SIG-M5 treated with dmso at 0.1 percent for 504 hours (cell line): ENCODE results near the gene LYRM2.

Experiments
- DNase-seq: peaks from one replicate; lab custom pipeline; 2025; ENCODE audit not compliant: unreplicated experiment; lab: John Stamatoyannopoulos, UW

The LYRM2 gene

DNA sequence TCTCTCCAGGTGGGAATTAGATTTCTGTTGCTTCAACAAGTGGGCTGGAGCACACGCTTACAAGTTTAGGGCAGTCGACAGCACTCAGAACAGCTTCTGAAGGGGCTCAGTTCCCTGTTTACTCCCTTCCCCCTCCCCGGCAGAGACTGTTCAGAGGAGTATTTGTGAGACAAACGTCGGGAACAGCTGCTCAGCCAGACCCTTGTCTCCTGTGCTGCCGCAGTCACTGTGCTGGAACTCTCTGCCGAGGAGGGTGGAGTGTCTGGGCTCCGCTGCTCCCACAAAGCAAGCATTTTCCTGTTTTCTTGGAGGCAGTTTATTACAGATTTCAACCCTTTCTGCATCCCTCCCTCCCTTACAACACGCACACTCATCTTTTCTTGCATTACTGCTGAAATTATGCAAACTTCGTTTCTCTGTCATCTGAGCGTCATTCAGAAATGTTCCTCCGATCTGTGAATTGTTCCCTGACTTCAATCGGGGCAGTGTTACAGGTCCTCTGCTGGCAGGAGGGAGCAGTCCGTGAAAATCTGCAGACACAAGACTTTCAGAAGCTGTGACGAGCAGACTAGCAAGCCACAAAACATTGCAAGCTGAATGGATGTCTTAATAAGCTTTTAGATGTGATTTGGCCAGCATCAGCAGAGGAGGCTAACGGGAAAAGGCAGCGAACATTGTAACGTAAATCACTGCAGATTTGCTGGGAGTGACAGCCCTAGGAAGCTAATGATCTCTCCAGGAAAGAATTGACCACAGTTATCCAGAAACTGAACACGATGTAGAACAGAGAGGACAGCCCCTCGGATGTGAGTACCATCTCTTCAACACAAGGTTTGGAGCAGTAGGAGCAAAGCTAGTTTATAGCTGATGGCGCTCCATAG is 76.2 kb downstream of the LYRM2 start:
- DNase-seq: no peak

DNA sequence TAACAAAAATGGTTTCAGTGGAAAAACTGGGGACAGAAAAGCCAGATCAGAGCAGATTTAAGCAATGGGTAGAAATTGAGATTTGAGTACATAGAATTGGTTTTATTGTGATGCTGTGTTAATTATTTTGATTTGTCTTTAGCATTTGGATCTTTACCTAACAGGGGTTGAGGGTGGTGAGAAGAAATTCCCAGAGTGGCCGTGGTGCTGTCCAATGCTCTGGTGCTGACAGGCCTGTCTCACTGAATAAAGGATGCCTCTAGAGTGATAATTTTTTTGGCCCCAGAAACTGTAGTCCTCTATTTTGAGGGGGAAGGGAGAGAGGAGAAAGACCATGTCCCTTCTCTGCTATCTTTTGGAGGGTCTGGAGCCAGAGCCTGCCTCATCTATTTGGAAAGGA is 79.1 kb downstream of the LYRM2 start:
- no peak for DNase-seq

DNA sequence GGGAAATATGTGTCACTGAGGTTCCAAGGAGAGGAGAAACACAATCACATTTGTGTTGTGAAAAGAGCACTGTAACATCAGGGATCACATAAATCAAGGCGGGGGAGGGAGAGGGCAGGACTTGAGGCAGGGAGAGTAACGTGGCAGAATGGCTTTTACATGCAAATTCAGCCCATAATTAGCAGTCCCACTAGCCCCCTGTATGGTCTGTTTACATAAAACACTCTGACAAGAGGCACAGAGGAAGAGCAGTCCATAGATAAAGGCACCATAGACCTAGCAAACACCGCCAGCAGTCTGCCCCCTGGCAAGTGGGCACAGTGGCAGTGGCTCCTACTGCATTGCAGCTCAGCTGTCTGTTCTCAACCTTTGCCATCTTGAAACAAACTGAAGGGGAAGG is 82.7 kb downstream of the LYRM2 start:
- DNase-seq: no peak

DNA sequence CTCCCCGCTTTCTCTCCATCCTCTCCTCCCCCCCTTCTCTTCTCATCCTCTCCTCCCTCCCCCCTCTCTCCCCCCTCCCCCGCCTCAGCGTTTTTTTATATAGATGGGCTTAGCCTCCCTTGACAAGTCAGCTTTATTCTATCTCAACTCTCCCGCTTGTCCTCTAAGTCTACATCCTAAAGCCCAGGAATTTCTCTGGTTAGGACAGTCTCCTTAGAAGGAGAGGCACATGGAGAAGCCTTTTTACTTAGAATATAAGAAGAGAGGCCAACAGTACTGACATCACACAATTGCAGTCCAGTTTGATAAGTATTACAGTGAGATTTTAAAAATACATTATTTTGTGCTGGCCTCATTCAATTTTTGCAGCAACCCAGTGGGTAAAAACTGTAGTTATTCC is 83.5 kb downstream of the LYRM2 start:
- no peak for DNase-seq

DNA sequence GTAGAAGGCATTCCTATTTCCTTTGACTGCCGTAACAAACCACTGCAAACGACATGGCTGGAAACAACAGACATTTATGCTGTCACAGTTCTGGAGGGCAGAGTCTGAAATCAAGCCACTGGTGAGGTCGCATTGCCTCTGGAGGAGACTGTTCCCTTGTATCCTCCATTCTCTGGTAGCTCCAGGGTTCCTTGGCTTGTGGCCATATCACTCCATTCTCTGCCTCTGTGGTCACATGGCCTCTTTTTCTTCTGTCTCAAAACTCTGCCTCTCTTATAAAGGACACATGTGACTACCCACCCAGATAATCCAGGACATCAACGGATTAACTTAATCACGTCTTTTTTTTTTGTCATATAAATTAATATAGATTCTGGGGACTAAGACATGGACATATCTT is 84.4 kb downstream of the LYRM2 start:
- no peak for DNase-seq

DNA sequence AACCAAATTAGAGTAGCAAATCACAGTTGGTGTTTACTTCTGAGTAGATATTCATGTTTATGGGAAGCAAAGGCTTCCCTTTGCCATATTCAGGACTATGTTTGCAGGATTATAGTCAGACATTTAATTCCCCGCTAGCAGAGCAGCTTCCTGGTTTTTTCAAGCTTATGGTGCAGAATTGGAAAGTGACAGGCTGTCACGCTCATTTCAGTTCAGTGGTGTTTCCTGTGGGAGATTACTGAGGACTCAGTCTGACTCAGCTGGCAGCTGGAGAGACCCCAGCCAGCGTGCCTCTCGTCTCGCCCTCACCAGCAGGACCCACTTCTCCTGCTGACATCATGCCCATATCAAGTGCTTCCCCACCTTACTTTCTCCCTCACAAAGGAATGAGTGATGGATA is 85.1 kb downstream of the LYRM2 start:
- DNase-seq: no peak

DNA sequence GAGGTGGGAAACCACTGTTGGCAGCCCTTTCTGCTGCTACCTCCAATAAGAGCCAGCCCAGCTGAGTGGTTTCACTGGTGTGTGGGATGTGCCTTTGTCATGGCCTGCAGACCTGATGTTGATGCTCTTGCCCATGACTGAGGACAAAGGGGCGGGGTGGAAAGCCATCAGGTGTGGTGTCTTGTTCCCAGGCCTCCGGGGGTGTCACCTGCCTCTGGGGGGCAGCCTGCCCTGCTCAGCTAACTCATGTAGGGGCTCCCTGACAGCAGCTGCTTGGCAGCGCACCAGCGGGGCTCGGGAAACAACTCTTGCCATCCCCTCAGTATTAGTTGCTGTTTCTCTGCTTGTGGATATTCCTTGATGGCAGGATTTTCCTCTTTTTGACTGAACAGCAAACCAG is 91.3 kb downstream of the LYRM2 start:
- DNase-seq: no peak

DNA sequence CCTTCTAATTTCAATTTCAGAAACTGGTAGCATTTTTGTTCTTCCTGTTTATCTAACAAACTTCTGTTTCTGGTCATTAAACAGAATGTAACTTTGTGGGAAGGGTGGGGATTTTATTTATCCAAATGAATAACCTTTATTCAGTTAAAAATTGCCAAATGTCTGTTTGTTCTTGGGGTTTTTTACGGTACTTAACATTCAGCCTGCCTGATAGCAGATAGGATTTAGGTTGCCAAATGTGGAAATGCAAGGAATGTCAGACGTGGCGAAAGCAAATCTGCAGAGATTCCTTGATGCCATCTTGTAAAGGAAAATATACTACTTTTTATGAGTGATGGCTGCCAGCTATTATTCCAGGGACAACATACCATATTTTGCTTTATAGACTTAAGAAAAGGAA is 95.7 kb downstream of the LYRM2 start:
- no peak for DNase-seq

DNA sequence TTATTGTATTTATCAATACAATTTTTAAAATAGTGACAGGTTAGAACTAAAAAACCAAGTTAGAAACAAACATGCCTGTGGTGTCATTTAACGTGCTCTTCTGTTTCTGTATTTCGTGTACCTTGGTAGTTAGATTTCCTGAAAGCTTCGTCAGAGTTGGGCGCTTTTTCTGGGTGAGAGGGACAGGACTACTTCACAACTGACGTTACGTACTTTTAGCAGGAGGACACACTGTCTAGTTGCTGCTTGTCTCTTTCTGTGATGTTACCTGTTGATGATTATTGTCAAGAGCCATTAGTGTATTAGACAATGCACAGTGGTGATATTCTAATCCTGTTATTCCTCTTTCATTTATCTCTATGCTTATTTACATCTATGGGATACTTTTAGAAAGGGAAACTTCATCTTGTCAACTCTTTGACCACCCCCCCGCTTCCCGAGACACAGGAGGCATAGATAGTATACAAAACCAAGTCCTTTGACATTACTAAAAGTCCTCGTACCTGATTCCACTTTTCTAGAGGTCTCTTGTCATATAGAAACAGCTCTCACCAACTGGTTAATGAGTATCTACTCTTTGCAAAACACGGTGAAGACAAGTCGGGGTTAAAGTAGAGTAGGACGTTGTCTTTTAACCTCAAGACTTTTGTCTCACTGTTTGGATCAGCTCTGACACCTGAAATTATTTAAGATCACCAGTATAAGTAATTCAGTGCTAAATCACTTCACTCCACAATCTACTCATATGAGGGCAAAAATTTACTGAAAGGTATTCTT is 96.3 kb downstream of the LYRM2 start:
- DNase-seq: no peak

DNA sequence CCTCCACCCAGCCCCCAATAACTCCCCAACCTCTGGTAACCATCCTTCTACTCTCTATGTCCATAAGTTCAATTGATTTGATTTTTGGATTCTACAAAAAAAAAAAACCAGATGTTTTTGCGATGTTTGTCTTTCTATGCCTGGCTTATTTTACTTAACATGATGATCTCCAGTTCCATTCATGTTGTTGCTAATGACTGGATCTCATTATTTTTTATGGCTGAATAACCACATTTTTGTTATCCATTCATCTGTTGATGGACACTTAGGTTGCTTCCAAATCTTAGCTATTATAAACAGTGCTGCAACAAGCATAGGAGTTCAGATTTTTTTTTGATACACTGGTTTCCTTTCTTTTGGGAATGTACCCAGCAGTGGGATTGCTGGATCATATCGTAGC is 98.8 kb downstream of the LYRM2 start:
- DNase-seq: no peak

DNA sequence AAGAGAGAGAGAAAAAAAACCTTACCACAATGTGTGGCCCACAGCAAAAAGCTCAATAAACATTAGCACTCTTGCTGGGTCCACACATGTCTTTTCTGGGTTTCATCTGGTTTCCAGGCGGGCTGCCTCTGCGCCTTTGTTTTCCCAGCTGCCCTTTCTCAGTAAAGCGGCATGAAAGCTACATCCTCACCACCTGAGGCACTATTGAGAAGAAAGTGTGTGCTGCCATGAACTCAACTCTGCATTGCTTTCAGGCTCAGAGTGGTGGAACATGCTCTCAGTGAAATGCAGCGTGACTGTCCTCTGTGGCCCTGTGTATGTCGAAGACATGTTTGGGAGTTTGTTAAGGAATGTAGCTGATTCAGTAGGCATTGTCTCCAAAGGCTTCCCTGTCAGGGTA is 102.3 kb downstream of the LYRM2 start:
- DNase-seq: no peak

DNA sequence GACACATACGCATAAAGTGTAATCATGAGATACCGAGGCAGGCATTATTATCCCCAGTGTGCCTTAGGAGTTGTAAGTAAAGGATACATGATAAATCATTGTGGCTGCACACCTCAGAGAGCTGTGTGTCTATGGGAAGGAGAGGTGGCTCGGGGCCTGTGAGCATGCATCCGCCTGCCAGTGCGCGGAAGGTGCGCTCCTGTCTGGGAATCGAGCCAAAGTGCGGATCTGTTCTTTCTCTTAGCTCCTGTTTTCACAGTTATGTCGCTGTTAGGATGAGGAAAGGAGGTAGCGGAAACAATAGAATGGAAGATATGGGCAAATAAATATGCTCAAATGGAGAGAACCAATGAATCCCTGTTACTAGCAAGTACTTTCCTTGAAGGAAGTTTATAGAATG is 107.6 kb downstream of the LYRM2 start:
- DNase-seq: no peak

DNA sequence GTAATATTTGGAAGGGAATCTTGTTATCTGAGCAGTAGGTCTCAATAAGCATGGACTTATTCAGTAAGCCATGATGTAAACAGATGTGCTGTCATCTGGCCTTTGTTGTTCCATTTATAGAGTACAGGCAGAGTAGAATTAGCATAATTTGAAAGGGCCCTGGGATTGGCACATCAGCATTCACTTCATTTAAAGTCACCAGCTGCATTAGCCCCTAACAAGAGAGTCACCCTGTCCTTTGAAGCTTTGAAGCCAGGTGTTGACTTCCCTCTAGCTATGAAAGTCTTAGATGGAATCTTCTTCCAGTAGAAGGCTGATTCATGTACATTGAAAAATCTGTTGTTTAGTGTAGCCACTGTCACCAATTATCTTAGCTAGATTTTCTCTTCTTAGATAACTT is 109.7 kb downstream of the LYRM2 start:
- DNase-seq: no peak

DNA sequence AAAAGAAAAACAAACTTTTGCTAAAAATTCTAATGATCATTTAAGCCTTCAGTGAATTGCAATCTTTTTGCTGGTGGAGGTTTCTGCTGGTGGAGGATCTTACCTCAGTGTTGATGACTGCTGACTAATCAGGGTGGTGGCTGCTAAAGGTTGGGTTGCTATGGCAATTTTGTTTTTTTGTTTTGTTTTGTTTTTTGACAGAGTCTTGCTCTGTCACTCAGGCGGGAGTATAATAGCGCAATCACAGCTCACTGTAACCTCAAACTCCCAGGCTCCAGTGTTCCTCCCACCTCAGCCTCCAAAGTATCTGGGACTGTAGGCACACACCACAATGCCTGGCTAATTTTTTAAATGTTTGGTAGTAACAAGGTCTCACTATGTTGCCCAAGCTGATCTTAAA is 110.9 kb downstream of the LYRM2 start:
- DNase-seq: no peak

DNA sequence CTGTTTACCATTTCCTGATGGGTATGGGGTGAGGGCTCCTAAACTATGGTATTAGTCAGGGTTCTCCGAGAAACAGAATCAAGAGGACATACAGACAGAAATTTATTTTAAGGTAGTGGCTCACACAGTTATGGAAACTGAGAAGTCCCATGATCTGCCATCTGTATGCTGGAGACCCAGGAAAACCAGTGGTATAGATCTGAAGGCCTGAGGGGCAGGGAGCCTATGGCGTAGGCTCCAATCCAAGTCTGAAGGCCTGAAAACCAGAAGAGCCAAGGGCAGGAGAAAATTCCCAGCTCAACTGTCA is 112.0 kb downstream of the LYRM2 start:
- DNase-seq: no peak

DNA sequence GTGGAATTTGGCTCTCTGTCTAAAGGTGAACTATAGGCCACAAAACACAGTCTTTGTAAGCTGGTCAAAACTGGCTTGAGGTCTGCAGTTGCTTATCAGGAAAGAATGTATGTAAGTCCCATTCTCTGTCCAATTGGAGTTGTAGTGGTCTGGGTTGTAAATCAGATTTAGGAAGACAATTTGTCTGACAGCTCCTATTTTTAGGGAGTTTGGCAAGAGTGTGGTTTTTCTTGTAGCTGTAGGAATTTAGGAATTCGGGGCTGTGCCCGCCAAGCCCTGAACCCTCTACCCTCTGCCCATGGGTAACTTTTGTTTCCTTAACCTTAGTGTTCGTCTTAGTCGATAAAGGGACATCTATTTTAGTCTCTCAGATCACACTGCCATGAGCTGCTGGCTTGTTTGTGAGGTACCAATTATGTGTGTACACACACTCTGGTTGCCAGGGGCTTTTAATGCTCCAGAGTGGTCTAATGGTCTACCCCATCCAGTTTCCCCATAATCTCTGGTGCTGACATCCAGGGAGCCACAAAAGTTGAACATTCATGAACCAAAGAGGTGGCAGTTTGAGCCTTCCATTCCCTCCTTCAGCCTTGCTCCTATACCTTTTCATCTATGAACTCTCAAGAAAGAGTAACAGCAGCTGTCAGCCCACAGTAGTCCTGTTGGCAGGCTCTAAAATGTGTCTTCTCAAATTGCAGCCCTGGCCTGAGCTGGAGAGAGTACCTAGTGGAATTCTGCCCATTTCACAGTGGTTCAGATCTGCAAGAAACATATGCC is 112.6 kb downstream of the LYRM2 start:
- DNase-seq: no peak

DNA sequence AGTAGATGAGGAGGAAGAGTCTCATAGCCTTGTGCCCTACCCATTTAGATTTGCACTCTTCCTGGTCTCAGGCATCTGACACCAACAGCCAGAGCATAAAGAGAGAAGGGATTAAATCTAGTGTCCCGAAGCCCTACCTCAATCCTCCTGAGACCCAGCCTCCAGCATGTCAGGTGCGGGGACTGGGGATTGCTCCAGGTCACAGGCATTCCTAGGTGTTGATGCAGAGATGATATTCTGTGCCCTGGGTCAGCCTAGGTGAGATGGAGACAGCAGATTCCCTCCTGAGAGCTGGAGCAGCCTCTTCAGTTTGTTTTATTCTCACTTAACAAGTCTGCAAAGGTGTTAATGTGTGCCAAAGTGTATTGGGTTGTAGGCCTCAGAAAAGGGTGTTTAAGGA is 115.8 kb downstream of the LYRM2 start:
- no peak for DNase-seq

DNA sequence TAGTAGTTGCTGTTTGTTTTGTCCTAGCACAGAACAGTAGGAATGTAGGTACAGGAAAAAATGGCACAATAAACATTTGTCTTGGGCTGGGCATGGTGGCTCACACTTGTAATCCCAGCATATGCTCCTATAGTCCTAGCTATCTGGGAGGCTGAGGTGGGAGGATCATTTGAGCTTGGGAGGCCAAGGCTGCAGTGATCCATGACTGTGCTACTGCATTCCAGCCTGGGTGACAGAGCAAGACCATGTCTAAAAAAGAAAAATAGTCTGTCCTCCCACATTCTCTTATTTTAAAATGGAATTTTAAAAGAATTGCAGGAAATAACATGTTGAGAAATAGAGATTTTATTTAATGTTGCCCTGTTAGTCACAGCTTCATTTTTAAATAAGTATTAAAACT is 117.8 kb downstream of the LYRM2 start:
- no peak for DNase-seq

DNA sequence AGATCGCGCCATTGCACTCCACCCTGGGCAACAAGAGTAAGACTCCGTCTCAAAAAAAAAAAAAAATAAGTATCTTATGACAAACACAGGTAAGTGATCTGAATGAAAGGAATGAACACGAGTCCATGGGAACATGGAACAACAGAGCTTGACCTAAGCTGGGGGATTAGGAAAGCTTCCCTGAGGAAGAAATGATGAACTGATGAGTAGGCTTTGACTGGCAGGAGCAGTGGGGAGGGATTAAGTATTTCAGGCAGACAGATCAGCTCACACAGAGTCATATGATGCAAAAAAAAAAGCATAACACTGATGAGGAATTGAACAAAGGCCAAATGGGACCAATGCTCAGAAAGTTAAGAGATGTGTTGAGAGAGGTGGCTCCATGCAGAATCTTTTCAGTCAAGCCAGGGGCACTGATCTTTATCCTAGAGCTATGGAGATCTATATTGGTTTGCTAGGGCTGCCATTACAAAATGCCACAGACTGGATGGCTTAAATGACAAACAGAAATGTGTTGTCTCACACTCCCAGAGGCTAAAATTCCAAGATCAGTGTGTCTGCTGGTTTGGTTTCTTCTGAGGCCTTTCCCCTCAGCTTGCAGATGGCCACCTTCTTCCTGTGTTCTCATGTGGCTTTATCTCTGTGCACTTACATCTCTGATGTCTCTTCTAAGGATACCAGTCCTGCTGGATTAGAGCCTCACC is 120.0 kb downstream of the LYRM2 start:
- no peak for DNase-seq
